ENCODE measurements around the gene CTNNBL1. TPM values are rescaled to one million over a fixed set of nuclear protein-coding genes. Genes with fewer than 3 reads are reported as not detected.

CTNNBL1 gene
- total RNA-seq, 4 donors from 2014 or later, result 25.5 to 38.4 (median 35.1) TPM

- Histone ChIP-seq H3K27me3 (no peaks in the 10 kb centered on the region), H3K4me3 (no peak overlapping the region), H3K4me1 (no peaks in the 10 kb centered on the region), H3K27ac (no peak overlapping the region), H3K36me3 (peaks cover 0 to 92% (median 9%) of the 10 kb centered on the region in 3 donors), H3K9me3 (no peaks in the 10 kb centered on the region)
- no peak for DNase-seq (ENCODE audit: low spot score in 2 of 2)
- TF ChIP-seq EP300 (IDR thresholded peaks at IDR 0.05), result no peak
- TF ChIP-seq POLR2A (IDR thresholded peaks at IDR 0.05), result no peak
- TF ChIP-seq CTCF (IDR thresholded peaks at IDR 0.05), result no peak
- 82 to 83% methylated on average over 15 of the region's 15 CpGs for WGBS, 2 donors
Measured at GRCh38 chr20:37859406-37860171, 165.8 kb downstream of the CTNNBL1 start.

- no peaks in the 10 kb centered on the region for H3K27me3 ChIP-seq
- no peaks in the 10 kb centered on the region for H3K4me1 ChIP-seq
- H3K36me3 ChIP-seq, result peaks cover 0 to 97% (median 9%) of the 10 kb centered on the region in 3 donors
- no peak for DNase-seq (ENCODE audit: low spot score in 2 of 2)
- TF ChIP-seq EP300 (IDR thresholded peaks at IDR 0.05) (no peak), POLR2A (IDR thresholded peaks at IDR 0.05) (no peak), CTCF (IDR thresholded peaks at IDR 0.05) (no peak)
- H3K9me3 ChIP-seq, result no peaks in the 10 kb centered on the region
- no peak overlapping the region for H3K27ac ChIP-seq
- 81 to 94% methylated on average over 5 of the region's 5 CpGs for WGBS, 2 donors
- H3K4me3 ChIP-seq, result no peak overlapping the region
Measured at GRCh38 chr20:37863289-37863688, 169.5 kb downstream of the CTNNBL1 start.

GRCh38 chr20:37864298-37864697, 170.5 kb downstream of the CTNNBL1 start:
- no peak overlapping the region for H3K27ac ChIP-seq
- peaks cover 0 to 98% (median 9%) of the 10 kb centered on the region in 3 donors for H3K36me3 ChIP-seq
- no peak overlapping the region for H3K4me3 ChIP-seq
- H3K9me3 ChIP-seq, result no peaks in the 10 kb centered on the region
- no peak for DNase-seq (ENCODE audit: low spot score in 2 of 2)
- TF ChIP-seq EP300 (IDR thresholded peaks at IDR 0.05) (no peak), POLR2A (IDR thresholded peaks at IDR 0.05) (no peak), CTCF (IDR thresholded peaks at IDR 0.05) (no peak)
- 51 to 58% methylated on average over 8 of the region's 8 CpGs for WGBS, 2 donors
- no peaks in the 10 kb centered on the region for H3K27me3 ChIP-seq
- no peaks in the 10 kb centered on the region for H3K4me1 ChIP-seq

GRCh38 chr20:37866051-37866450, 172.2 kb downstream of the CTNNBL1 start:
- H3K27ac ChIP-seq, result no peak overlapping the region
- 95 to 96% methylated on average over 10 of the region's 10 CpGs for WGBS, 2 donors
- DNase-seq (ENCODE audit: low spot score in 2 of 2), result no peak
- TF ChIP-seq EP300 (IDR thresholded peaks at IDR 0.05), result no peak
- TF ChIP-seq POLR2A (IDR thresholded peaks at IDR 0.05), result no peak
- no peak for TF ChIP-seq CTCF (IDR thresholded peaks at IDR 0.05)
- no peaks in the 10 kb centered on the region for H3K27me3 ChIP-seq
- H3K36me3 ChIP-seq, result peaks cover 0 to 98% (median 5%) of the 10 kb centered on the region in 3 donors
- H3K9me3 ChIP-seq, result no peaks in the 10 kb centered on the region
- no peak overlapping the region for H3K4me3 ChIP-seq
- no peaks in the 10 kb centered on the region for H3K4me1 ChIP-seq
